Gastroesophageal sphincter (tissue), 3 donors: Measurements from ENCODE around the gene CTU1.

Experiments
- EP300 ChIP-seq: sonication (generic); formaldehyde crosslinking; IDR thresholded peaks from one replicate; pipeline ENCODE4 v1.6.1; 2017; ENCODE audit warnings: antibody characterized with exemption, mild to moderate bottlenecking
- POLR2A ChIP-seq, 2 donors: fragments of 450-650 bp; IDR thresholded peaks; one replicate each; pipeline ENCODE4 v1.6.1; 2017; ENCODE audit warnings: antibody characterized with exemption in 2 of 2, mild to moderate bottlenecking in 2 of 2, moderate library complexity in 1 of 2
- TF ChIP-seq, protein P1 (sequence below), 4 experiments: fragments of 200-600 bp in 2 of 4; fragments of 450-650 bp in 2 of 4; sonication (generic) in 1 of 4; IDR thresholded peaks; one replicate each; pipeline ENCODE4 v1.5.1; 2017 to 2019; ENCODE audit warnings: antibody characterized with exemption in 4 of 4, mild to moderate bottlenecking in 2 of 4, moderate library complexity in 2 of 4

- TF ChIP-seq, protein P1, sequence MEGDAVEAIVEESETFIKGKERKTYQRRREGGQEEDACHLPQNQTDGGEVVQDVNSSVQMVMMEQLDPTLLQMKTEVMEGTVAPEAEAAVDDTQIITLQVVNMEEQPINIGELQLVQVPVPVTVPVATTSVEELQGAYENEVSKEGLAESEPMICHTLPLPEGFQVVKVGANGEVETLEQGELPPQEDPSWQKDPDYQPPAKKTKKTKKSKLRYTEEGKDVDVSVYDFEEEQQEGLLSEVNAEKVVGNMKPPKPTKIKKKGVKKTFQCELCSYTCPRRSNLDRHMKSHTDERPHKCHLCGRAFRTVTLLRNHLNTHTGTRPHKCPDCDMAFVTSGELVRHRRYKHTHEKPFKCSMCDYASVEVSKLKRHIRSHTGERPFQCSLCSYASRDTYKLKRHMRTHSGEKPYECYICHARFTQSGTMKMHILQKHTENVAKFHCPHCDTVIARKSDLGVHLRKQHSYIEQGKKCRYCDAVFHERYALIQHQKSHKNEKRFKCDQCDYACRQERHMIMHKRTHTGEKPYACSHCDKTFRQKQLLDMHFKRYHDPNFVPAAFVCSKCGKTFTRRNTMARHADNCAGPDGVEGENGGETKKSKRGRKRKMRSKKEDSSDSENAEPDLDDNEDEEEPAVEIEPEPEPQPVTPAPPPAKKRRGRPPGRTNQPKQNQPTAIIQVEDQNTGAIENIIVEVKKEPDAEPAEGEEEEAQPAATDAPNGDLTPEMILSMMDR (IDR thresholded peaks at IDR 0.05), result no peak
- no peak for TF ChIP-seq EP300
- no peak for TF ChIP-seq POLR2A (IDR thresholded peaks at IDR 0.05)
Measured at GRCh38 chr19:51128227-51128626, 20.0 kb upstream of the CTU1 start.
